ENCODE measurements around the gene HIVEP3.

HIVEP3 gene

DNA sequence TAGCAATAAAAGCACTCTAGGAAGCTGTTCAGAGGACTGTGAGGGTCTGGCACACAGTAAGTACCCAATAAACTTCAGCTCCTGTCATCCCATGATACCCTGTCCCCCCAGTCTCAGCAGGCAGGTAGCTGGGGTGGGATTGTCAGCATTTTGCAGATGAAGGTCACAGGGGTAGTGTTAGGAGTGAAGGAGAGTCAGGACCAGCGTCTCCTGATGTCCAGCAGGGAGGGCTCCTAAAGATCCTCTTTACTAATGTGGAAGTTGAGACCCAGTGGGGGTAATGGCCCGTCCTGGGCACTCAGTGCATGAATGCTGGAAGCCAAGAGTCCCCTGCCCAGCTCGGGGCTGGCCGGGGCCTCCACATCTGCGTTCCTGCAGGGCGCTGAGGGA lies 402.9 kb downstream of the HIVEP3 start:
- no peak overlapping the region for H3K27ac ChIP-seq (ENCODE audit: low read length)
- H3K4me1 ChIP-seq (ENCODE audit: insufficient read depth, low read length): no peaks in the 10 kb centered on the region
- ATAC-seq (ENCODE audit: insufficient read depth, low read depth) (no peak), DNase-seq (no peak)
- H4K20me1 ChIP-seq (ENCODE audit: insufficient read depth, low read length): peaks cover 74% of the 10 kb centered on the region
- peaks cover 97% of the 10 kb centered on the region for H3K36me3 ChIP-seq (ENCODE audit: insufficient read depth, low read length)
- no peak overlapping the region for H3K9ac ChIP-seq (ENCODE audit: low read depth, low read length)
- TF ChIP-seq, protein P1, sequence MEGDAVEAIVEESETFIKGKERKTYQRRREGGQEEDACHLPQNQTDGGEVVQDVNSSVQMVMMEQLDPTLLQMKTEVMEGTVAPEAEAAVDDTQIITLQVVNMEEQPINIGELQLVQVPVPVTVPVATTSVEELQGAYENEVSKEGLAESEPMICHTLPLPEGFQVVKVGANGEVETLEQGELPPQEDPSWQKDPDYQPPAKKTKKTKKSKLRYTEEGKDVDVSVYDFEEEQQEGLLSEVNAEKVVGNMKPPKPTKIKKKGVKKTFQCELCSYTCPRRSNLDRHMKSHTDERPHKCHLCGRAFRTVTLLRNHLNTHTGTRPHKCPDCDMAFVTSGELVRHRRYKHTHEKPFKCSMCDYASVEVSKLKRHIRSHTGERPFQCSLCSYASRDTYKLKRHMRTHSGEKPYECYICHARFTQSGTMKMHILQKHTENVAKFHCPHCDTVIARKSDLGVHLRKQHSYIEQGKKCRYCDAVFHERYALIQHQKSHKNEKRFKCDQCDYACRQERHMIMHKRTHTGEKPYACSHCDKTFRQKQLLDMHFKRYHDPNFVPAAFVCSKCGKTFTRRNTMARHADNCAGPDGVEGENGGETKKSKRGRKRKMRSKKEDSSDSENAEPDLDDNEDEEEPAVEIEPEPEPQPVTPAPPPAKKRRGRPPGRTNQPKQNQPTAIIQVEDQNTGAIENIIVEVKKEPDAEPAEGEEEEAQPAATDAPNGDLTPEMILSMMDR (IDR thresholded peaks at IDR 0.05; ENCODE audit: borderline replicate concordance, extremely low read depth, low read length, poor library complexity, severe bottlenecking): no peak
- TF ChIP-seq EZH2 (IDR thresholded peaks at IDR 0.05; ENCODE audit: borderline replicate concordance, low read depth, low read length, severe bottlenecking): no peak
- H3K9me3 ChIP-seq (ENCODE audit: insufficient read depth, low read length, severe bottlenecking): no peaks in the 10 kb centered on the region
- H3K4me2 ChIP-seq (ENCODE audit: insufficient read depth, low read length): no peak overlapping the region
- H3K79me2 ChIP-seq (ENCODE audit: insufficient read depth, low read length): peaks cover 5% of the 10 kb centered on the region; the same call in 1 of the 2 replicates
- no peaks in the 10 kb centered on the region for H3K27me3 ChIP-seq (ENCODE audit: insufficient read depth, low read length, poor library complexity)
- H2AFZ ChIP-seq (ENCODE audit: low read depth, low read length): no peak overlapping the region
- H3K4me3 ChIP-seq (ENCODE audit: low read depth in 1 of 2, low read length in 2 of 2): no peak overlapping the region

DNA sequence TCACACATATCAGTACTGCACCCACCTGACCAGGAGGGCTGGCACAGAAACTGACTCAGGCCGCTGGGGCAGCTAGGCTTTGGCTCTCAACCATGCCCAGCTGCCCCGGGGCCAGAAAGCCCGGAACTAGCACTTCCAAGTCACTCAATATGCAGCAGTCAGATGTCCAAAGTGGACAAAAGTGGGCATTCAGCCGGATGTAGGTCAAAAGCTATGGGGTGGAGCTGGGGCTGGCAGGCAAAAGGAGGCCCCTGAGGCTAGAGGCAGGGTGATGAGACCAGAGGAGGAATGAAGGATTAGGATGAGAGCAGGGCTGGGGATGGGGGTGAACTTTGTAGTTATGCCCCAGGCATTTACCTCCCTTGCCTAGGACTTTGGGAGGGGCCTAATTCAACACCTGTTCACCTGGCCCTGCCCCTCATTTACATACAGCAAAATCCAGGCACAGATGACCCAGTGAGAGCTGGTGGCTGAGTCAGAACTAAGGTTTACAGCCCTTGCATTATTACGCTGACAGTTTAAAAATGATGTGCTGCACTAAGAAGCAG lies 403.5 kb downstream of the HIVEP3 start:
- no peaks in the 10 kb centered on the region for H3K9me3 ChIP-seq (ENCODE audit: insufficient read depth, low read length, severe bottlenecking)
- H3K4me3 ChIP-seq (ENCODE audit: low read depth in 1 of 2, low read length in 2 of 2): no peak overlapping the region
- no peaks in the 10 kb centered on the region for H3K27me3 ChIP-seq (ENCODE audit: insufficient read depth, low read length, poor library complexity)
- no peak for DNase-seq
- no peak overlapping the region for H3K4me2 ChIP-seq (ENCODE audit: insufficient read depth, low read length)
- H2AFZ ChIP-seq (ENCODE audit: low read depth, low read length): no peak overlapping the region
- H4K20me1 ChIP-seq (ENCODE audit: insufficient read depth, low read length): peaks cover 71% of the 10 kb centered on the region
- peaks cover 2% of the 10 kb centered on the region; the same call in 1 of the 2 replicates for H3K79me2 ChIP-seq (ENCODE audit: insufficient read depth, low read length)
- no peak for ATAC-seq (ENCODE audit: insufficient read depth, low read depth)
- H3K27ac ChIP-seq (ENCODE audit: low read length): no peak overlapping the region
- H3K36me3 ChIP-seq (ENCODE audit: insufficient read depth, low read length): peaks cover 97% of the 10 kb centered on the region
- H3K4me1 ChIP-seq (ENCODE audit: insufficient read depth, low read length): no peaks in the 10 kb centered on the region
- H3K9ac ChIP-seq (ENCODE audit: low read depth, low read length): no peak overlapping the region
- no peak for TF ChIP-seq EZH2 (IDR thresholded peaks at IDR 0.05; ENCODE audit: borderline replicate concordance, low read depth, low read length, severe bottlenecking)
- TF ChIP-seq, protein P1 (IDR thresholded peaks at IDR 0.05; ENCODE audit: borderline replicate concordance, extremely low read depth, low read length, poor library complexity, severe bottlenecking): no peak

DNA sequence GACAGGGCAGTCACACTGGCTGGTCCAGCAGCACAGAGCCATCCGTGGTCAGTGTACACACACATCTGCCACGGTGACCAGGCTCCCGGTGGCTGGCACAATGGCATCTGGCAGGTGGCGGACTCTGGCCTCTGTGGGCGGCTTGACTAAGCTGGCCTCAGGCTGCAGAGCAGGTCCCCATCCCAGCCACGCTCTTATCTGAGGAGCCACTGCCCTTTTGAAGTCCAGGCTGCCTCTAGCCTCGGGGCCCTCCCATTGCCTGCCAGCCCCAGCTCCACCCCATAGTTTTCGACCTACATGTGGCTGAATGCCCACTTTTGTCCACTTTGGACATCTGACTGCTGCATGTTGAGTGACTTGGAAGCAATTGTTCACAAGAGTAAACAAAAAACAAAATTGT lies 404.3 kb downstream of the HIVEP3 start:
- no peak for TF ChIP-seq EZH2 (IDR thresholded peaks at IDR 0.05; ENCODE audit: borderline replicate concordance, low read depth, low read length, severe bottlenecking)
- TF ChIP-seq, protein P1 (IDR thresholded peaks at IDR 0.05; ENCODE audit: borderline replicate concordance, extremely low read depth, low read length, poor library complexity, severe bottlenecking): no peak
- Histone ChIP-seq H4K20me1 (ENCODE audit: insufficient read depth, low read length) (peaks cover 70% of the 10 kb centered on the region), H3K27ac (ENCODE audit: low read length) (no peak overlapping the region), H3K79me2 (ENCODE audit: insufficient read depth, low read length) (peaks cover 2% of the 10 kb centered on the region; the same call in 1 of the 2 replicates), H3K9ac (ENCODE audit: low read depth, low read length) (no peak overlapping the region), H3K4me1 (ENCODE audit: insufficient read depth, low read length) (no peaks in the 10 kb centered on the region), H3K27me3 (ENCODE audit: insufficient read depth, low read length, poor library complexity) (no peaks in the 10 kb centered on the region), H2AFZ (ENCODE audit: low read depth, low read length) (no peak overlapping the region), H3K4me3 (ENCODE audit: low read depth in 1 of 2, low read length in 2 of 2) (no peak overlapping the region), H3K9me3 (ENCODE audit: insufficient read depth, low read length, severe bottlenecking) (no peaks in the 10 kb centered on the region), H3K4me2 (ENCODE audit: insufficient read depth, low read length) (no peak overlapping the region), H3K36me3 (ENCODE audit: insufficient read depth, low read length) (peaks cover 99% of the 10 kb centered on the region)
- no peak for DNase-seq
- ATAC-seq (ENCODE audit: insufficient read depth, low read depth): no peak

All from DND-41 (cell line).